ENCODE results near the gene SYCP2L. TPM values are rescaled to one million over a fixed set of nuclear protein-coding genes. Genes with fewer than 3 reads are reported as not detected.
"Not testable (repeated sequence)": the region's sequence is repeated elsewhere in the genome, so short reads cannot be mapped to it uniquely, and the experiment has no call there.

SYCP2L gene
- total and polyA plus RNA-seq, 4 donors, result 0.49 to 5.3 (median 0.69) TPM

- Histone ChIP-seq H3K4me1 (ENCODE audit: control insufficient read depth in 5 of 5, insufficient read depth in 5 of 5, low read length in 5 of 5) (peaks cover 0 to 14% (median 3%) of the 10 kb centered on the region in 5 donors), H3K36me3 (ENCODE audit: control insufficient read depth in 4 of 4, insufficient read depth in 4 of 4, low read length in 4 of 4) (no peaks in the 10 kb centered on the region), H3K9ac (ENCODE audit: insufficient read depth in 1 of 2, low read length in 2 of 2) (no peak overlapping the region), H3K4me3 (no peak overlapping the region), H3K9me3 (ENCODE audit: control insufficient read depth in 4 of 4, insufficient read depth in 3 of 4, low read length in 3 of 4) (peaks cover 0 to 6% (median 0%) of the 10 kb centered on the region in 4 donors), H3K27me3 (ENCODE audit: control insufficient read depth in 3 of 3, insufficient read depth in 3 of 3, low read length in 2 of 3) (peaks cover 6 to 85% (median 77%) of the 10 kb centered on the region in 3 donors), H3K27ac (ENCODE audit: low read depth in 1 of 2, low read length in 1 of 2) (no peak overlapping the region)
- DNase-seq (peak; percentile 21 to 28 (median 24)), ATAC-seq (ENCODE audit: insufficient read depth, low FRiP score) (no peak)
- no peak for TF ChIP-seq CTCF (IDR thresholded peaks at IDR 0.05; ENCODE audit: control extremely low read depth, extremely low read depth)
- WGBS, 2 donors, result 6 to 12% methylated on average over 26 to 28 of the region's 28 CpGs
These were observed 4.1 kb upstream of the SYCP2L start for GRCh38 chr6:10882657-10883171.

GRCh38 chr6:10883312-10884244, 3.3 kb upstream of the SYCP2L start:
- Histone ChIP-seq H3K27ac (ENCODE audit: low read depth in 1 of 2, low read length in 1 of 2) (no peak overlapping the region), H3K9me3 (ENCODE audit: control insufficient read depth in 4 of 4, insufficient read depth in 3 of 4, low read length in 3 of 4) (peaks cover 0 to 6% (median 0%) of the 10 kb centered on the region in 4 donors), H3K4me3 (no peak overlapping the region), H3K27me3 (ENCODE audit: control insufficient read depth in 3 of 3, insufficient read depth in 3 of 3, low read length in 2 of 3) (peaks cover 6 to 93% (median 82%) of the 10 kb centered on the region in 3 donors), H3K9ac (ENCODE audit: insufficient read depth in 1 of 2, low read length in 2 of 2) (no peak overlapping the region), H3K4me1 (ENCODE audit: control insufficient read depth in 5 of 5, insufficient read depth in 5 of 5, low read length in 5 of 5) (peaks cover 0 to 14% (median 3%) of the 10 kb centered on the region in 5 donors), H3K36me3 (ENCODE audit: control insufficient read depth in 4 of 4, insufficient read depth in 4 of 4, low read length in 4 of 4) (no peaks in the 10 kb centered on the region)
- 7 to 19% methylated on average over 51 of the region's 51 CpGs for WGBS, 2 donors
- ATAC-seq (ENCODE audit: insufficient read depth, low FRiP score), result no peak
- DNase-seq, result peak in 2 of 3 donors; percentile 18 to 28
- TF ChIP-seq CTCF (IDR thresholded peaks at IDR 0.05; ENCODE audit: control extremely low read depth, extremely low read depth), result no peak

- Histone ChIP-seq H3K36me3 (ENCODE audit: control insufficient read depth in 4 of 4, insufficient read depth in 4 of 4, low read length in 4 of 4) (no peaks in the 10 kb centered on the region), H3K27me3 (ENCODE audit: control insufficient read depth in 3 of 3, insufficient read depth in 3 of 3, low read length in 2 of 3) (peaks cover 6 to 87% (median 79%) of the 10 kb centered on the region in 3 donors), H3K9ac (ENCODE audit: insufficient read depth in 1 of 2, low read length in 2 of 2) (no peak overlapping the region), H3K4me1 (ENCODE audit: control insufficient read depth in 5 of 5, insufficient read depth in 5 of 5, low read length in 5 of 5) (peaks cover 0 to 14% (median 3%) of the 10 kb centered on the region in 5 donors), H3K27ac (ENCODE audit: low read depth in 1 of 2, low read length in 1 of 2) (no peak overlapping the region), H3K4me3 (no peak overlapping the region), H3K9me3 (ENCODE audit: control insufficient read depth in 4 of 4, insufficient read depth in 3 of 4, low read length in 3 of 4) (peaks cover 0 to 6% (median 0%) of the 10 kb centered on the region in 4 donors)
- ATAC-seq (ENCODE audit: insufficient read depth, low FRiP score) (no peak), DNase-seq (peak in 2 of 3 donors; percentile 16 to 30)
- no peak for TF ChIP-seq CTCF (IDR thresholded peaks at IDR 0.05; ENCODE audit: control extremely low read depth, extremely low read depth)
- WGBS, 2 donors, result 18 to 25% methylated on average over 24 of the region's 24 CpGs
These were observed 2.4 kb upstream of the SYCP2L start for GRCh38 chr6:10884245-10884972.

GRCh38 chr6:10886365-10886690, 524 bp upstream of the SYCP2L start:
- not testable (repeated sequence) for H3K36me3 ChIP-seq (ENCODE audit: control insufficient read depth in 4 of 4, insufficient read depth in 4 of 4, low read length in 4 of 4); H3K9ac ChIP-seq (ENCODE audit: insufficient read depth in 1 of 2, low read length in 2 of 2); DNase-seq; H3K27ac ChIP-seq (ENCODE audit: low read depth in 1 of 2, low read length in 1 of 2); H3K9me3 ChIP-seq (ENCODE audit: control insufficient read depth in 4 of 4, insufficient read depth in 3 of 4, low read length in 3 of 4); H3K4me3 ChIP-seq; ATAC-seq (ENCODE audit: insufficient read depth, low FRiP score)
- 18 to 26% methylated on average over 11 of the region's 11 CpGs for WGBS, 2 donors
- peaks cover 0 to 14% (median 3%) of the 10 kb centered on the region in 5 donors for H3K4me1 ChIP-seq (ENCODE audit: control insufficient read depth in 5 of 5, insufficient read depth in 5 of 5, low read length in 5 of 5)
- H3K27me3 ChIP-seq (ENCODE audit: control insufficient read depth in 3 of 3, insufficient read depth in 3 of 3, low read length in 2 of 3), result peaks cover 6 to 68% (median 62%) of the 10 kb centered on the region in 3 donors
